ENCODE results near the gene LIMK2. TPM values are rescaled to one million over a fixed set of nuclear protein-coding genes. Genes with fewer than 3 reads are reported as not detected.

The LIMK2 gene
- total RNA-seq, 1 donor from 2014 or later: 92.4 TPM

DNA sequence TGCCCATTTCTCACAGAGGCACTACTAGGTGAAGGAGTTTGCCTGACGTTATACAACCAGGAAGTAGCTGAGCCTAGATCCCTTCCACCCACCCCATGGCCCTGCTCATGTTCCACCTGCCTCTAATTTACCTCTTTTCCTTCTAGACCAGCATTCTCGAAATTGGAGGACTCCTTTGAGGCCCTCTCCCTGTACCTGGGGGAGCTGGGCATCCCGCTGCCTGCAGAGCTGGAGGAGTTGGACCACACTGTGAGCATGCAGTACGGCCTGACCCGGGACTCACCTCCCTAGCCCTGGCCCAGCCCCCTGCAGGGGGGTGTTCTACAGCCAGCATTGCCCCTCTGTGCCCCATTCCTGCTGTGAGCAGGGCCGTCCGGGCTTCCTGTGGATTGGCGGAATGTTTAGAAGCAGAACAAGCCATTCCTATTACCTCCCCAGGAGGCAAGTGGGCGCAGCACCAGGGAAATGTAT is 66.1 kb downstream of the LIMK2 start:
- DNase-seq: no peak
- H3K27me3 Mint-ChIP-seq (ENCODE audit: unreplicated experiment): peaks cover 3% of the 10 kb centered on the region
- H3K9me3 Mint-ChIP-seq (ENCODE audit: unreplicated experiment): peaks cover 2% of the 10 kb centered on the region
- TF ChIP-seq, protein P1, sequence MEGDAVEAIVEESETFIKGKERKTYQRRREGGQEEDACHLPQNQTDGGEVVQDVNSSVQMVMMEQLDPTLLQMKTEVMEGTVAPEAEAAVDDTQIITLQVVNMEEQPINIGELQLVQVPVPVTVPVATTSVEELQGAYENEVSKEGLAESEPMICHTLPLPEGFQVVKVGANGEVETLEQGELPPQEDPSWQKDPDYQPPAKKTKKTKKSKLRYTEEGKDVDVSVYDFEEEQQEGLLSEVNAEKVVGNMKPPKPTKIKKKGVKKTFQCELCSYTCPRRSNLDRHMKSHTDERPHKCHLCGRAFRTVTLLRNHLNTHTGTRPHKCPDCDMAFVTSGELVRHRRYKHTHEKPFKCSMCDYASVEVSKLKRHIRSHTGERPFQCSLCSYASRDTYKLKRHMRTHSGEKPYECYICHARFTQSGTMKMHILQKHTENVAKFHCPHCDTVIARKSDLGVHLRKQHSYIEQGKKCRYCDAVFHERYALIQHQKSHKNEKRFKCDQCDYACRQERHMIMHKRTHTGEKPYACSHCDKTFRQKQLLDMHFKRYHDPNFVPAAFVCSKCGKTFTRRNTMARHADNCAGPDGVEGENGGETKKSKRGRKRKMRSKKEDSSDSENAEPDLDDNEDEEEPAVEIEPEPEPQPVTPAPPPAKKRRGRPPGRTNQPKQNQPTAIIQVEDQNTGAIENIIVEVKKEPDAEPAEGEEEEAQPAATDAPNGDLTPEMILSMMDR (IDR thresholded peaks at IDR 0.05; ENCODE audit: partially characterized antibody, unreplicated experiment): no peak
- no peak overlapping the region for H3K27ac Mint-ChIP-seq (ENCODE audit: unreplicated experiment)
- no peak overlapping the region for H3K4me3 Mint-ChIP-seq (ENCODE audit: unreplicated experiment)
- H3K36me3 Mint-ChIP-seq (ENCODE audit: unreplicated experiment): no peaks in the 10 kb centered on the region
- H3K4me1 Mint-ChIP-seq (ENCODE audit: low read depth, unreplicated experiment): peaks cover 3% of the 10 kb centered on the region

DNA sequence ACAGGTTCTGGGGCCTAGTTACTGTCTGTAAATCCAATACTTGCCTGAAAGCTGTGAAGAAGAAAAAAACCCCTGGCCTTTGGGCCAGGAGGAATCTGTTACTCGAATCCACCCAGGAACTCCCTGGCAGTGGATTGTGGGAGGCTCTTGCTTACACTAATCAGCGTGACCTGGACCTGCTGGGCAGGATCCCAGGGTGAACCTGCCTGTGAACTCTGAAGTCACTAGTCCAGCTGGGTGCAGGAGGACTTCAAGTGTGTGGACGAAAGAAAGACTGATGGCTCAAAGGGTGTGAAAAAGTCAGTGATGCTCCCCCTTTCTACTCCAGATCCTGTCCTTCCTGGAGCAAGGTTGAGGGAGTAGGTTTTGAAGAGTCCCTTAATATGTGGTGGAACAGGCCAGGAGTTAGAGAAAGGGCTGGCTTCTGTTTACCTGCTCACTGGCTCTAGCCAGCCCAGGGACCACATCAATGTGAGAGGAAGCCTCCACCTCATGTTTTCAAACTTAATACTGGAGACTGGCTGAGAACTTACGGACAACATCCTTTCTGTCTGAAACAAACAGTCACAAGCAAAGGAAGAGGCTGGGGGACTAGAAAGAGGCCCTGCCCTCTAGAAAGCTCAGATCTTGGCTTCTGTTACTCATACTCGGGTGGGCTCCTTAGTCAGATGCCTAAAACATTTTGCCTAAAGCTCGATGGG is 66.7 kb downstream of the LIMK2 start:
- peaks cover 7% of the 10 kb centered on the region for H3K4me1 Mint-ChIP-seq (ENCODE audit: low read depth, unreplicated experiment)
- no peak overlapping the region for H3K27ac Mint-ChIP-seq (ENCODE audit: unreplicated experiment)
- peaks cover 3% of the 10 kb centered on the region for H3K27me3 Mint-ChIP-seq (ENCODE audit: unreplicated experiment)
- no peaks in the 10 kb centered on the region for H3K36me3 Mint-ChIP-seq (ENCODE audit: unreplicated experiment)
- peaks cover 2% of the 10 kb centered on the region for H3K9me3 Mint-ChIP-seq (ENCODE audit: unreplicated experiment)
- no peak for DNase-seq
- TF ChIP-seq, protein P1 (IDR thresholded peaks at IDR 0.05; ENCODE audit: partially characterized antibody, unreplicated experiment): no peak
- no peak overlapping the region for H3K4me3 Mint-ChIP-seq (ENCODE audit: unreplicated experiment)

DNA sequence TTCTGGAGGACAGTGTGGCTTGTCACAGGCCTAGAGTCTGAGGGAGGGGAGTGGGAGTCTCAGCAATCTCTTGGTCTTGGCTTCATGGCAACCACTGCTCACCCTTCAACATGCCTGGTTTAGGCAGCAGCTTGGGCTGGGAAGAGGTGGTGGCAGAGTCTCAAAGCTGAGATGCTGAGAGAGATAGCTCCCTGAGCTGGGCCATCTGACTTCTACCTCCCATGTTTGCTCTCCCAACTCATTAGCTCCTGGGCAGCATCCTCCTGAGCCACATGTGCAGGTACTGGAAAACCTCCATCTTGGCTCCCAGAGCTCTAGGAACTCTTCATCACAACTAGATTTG is 67.2 kb downstream of the LIMK2 start:
- TF ChIP-seq, protein P1 (IDR thresholded peaks at IDR 0.05; ENCODE audit: partially characterized antibody, unreplicated experiment): no peak
- Mint-ChIP-seq H3K27ac (ENCODE audit: unreplicated experiment) (no peak overlapping the region), H3K36me3 (ENCODE audit: unreplicated experiment) (no peaks in the 10 kb centered on the region), H3K4me1 (ENCODE audit: low read depth, unreplicated experiment) (peaks cover 7% of the 10 kb centered on the region), H3K27me3 (ENCODE audit: unreplicated experiment) (peaks cover 3% of the 10 kb centered on the region), H3K4me3 (ENCODE audit: unreplicated experiment) (no peak overlapping the region), H3K9me3 (ENCODE audit: unreplicated experiment) (peaks cover 2% of the 10 kb centered on the region)
- DNase-seq: no peak

DNA sequence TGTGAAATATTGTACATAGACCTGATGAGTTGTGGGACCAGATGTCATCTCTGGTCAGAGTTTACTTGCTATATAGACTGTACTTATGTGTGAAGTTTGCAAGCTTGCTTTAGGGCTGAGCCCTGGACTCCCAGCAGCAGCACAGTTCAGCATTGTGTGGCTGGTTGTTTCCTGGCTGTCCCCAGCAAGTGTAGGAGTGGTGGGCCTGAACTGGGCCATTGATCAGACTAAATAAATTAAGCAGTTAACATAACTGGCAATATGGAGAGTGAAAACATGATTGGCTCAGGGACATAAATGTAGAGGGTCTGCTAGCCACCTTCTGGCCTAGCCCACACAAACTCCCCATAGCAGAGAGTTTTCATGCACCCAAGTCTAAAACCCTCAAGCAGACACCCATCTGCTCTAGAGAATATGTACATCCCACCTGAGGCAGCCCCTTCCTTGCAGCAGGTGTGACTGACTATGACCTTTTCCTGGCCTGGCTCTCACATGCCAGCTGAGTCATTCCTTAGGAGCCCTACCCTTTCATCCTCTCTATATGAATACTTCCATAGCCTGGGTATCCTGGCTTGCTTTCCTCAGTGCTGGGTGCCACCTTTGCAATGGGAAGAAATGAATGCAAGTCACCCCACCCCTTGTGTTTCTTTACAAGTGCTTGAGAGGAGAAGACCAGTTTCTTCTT is 67.9 kb downstream of the LIMK2 start:
- no peak for DNase-seq
- H3K4me1 Mint-ChIP-seq (ENCODE audit: low read depth, unreplicated experiment): peaks cover 11% of the 10 kb centered on the region
- peaks cover 3% of the 10 kb centered on the region for H3K27me3 Mint-ChIP-seq (ENCODE audit: unreplicated experiment)
- H3K36me3 Mint-ChIP-seq (ENCODE audit: unreplicated experiment): no peaks in the 10 kb centered on the region
- H3K9me3 Mint-ChIP-seq (ENCODE audit: unreplicated experiment): peaks cover 2% of the 10 kb centered on the region
- TF ChIP-seq, protein P1 (IDR thresholded peaks at IDR 0.05; ENCODE audit: partially characterized antibody, unreplicated experiment): no peak
- H3K27ac Mint-ChIP-seq (ENCODE audit: unreplicated experiment): no peak overlapping the region
- H3K4me3 Mint-ChIP-seq (ENCODE audit: unreplicated experiment): no peak overlapping the region

DNA sequence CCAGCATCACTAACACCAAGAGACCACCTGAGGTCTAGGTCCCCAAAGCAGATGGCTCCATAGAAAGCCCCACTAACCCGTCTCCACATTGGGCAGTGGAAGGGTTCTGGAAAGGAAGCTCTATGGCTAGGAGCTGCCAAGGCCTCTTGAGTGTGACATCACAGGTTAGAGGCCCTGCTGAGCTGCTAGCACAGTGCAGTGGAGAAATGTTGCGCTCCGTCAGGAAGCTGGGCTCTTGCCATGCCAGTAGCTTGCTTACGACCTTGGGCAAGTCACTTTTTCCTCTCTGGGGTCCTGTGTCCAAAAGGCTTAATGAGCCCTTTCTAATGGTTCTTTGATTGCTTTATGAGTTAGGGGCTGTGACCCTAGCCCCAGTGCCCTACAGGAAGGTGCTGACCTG is 69.6 kb downstream of the LIMK2 start:
- peaks cover 3% of the 10 kb centered on the region for H3K27me3 Mint-ChIP-seq (ENCODE audit: unreplicated experiment)
- TF ChIP-seq, protein P1 (IDR thresholded peaks at IDR 0.05; ENCODE audit: partially characterized antibody, unreplicated experiment): no peak
- no peak for DNase-seq
- H3K9me3 Mint-ChIP-seq (ENCODE audit: unreplicated experiment): peaks cover 2% of the 10 kb centered on the region
- H3K27ac Mint-ChIP-seq (ENCODE audit: unreplicated experiment): no peak overlapping the region
- H3K4me1 Mint-ChIP-seq (ENCODE audit: low read depth, unreplicated experiment): peaks cover 24% of the 10 kb centered on the region
- H3K4me3 Mint-ChIP-seq (ENCODE audit: unreplicated experiment): no peak overlapping the region
- no peaks in the 10 kb centered on the region for H3K36me3 Mint-ChIP-seq (ENCODE audit: unreplicated experiment)
